Skin of body (tissue), 3 donors: Measurements from ENCODE around the gene LFNG. TPM values are rescaled to one million over a fixed set of nuclear protein-coding genes. Genes with fewer than 3 reads are reported as not detected.

ENCODE experiments used
- DNase-seq: peaks from one replicate; lab custom pipeline; 2025; lab: John Stamatoyannopoulos, UW
- small RNA-seq: library from RNA; depleted of rRNA; stranded (forward); fragments of <200 nt; gene quantifications from one replicate; pipeline ENCODE3, GENCODE V24; 2014; ENCODE audit warnings: low replicate concordance
- total RNA-seq: library from RNA; depleted of rRNA; stranded (reverse); fragments of >200 nt; gene quantifications from one replicate; pipeline ENCODE4 v1.2.3, GENCODE V29; 2014

Gene LFNG
- total RNA-seq, 1 donor from 2014 or later = 27.0 TPM

DNA sequence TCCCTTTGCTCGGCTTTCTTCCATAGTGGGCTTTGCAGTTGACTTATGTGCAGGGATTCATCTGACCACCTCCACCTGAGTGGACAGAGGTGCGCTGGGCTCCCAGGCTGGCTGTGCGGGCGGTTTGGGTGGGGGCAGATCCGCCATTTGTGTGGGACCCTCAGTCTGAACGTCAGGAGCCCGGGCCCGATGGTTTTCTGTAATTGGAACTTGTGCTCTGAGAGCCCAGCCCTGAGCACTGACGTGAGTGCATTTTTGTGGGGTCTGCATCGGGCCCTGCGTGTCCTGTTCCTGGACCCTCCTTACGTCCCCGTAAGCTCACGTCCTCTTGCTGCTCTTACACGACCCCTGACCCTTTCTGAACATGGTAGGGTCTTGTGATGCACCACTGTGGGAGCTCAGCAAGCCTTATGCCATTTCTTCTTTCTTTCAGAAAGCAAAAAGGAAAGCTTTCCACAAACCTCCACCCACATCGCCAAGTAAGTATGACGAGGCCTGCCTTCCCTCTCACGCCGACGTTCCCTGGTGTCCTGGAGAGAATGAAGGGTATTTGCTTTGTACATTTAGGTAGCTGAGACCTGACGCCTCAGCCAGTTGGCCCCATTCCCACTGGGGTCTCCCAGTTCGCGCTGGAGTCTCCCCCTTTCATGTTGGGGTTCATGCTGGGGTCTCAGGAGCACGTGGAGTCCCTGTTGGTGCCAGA is 49.1 kb downstream of the LFNG start:
- no peak for DNase-seq

- DNase-seq = no peak
Observed at GRCh38 chr7:2569421-2569820, 49.8 kb downstream of the LFNG start.

DNA sequence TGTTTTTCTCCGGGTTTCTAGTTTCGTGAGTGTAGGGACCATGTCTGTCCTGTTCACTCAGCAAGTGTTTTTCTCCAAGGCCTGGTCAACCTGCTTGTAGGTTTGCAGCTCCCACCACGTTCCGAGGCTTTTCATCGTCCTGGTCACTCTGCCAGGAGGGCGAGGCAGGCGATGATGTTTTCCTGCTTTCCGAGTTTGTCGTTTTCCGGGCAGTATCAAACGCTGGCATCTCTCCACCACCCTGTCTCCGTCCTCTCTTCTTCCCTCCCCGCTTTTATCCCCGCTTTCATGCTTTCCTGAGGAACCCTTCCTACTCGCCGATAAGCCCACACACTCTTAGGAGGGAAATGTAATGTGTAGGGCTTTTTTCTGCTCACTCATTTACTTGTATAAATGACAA is 50.4 kb downstream of the LFNG start:
- DNase-seq = no peak

- no peak for DNase-seq
Observed at GRCh38 chr7:2571409-2571808, 51.8 kb downstream of the LFNG start.

DNA sequence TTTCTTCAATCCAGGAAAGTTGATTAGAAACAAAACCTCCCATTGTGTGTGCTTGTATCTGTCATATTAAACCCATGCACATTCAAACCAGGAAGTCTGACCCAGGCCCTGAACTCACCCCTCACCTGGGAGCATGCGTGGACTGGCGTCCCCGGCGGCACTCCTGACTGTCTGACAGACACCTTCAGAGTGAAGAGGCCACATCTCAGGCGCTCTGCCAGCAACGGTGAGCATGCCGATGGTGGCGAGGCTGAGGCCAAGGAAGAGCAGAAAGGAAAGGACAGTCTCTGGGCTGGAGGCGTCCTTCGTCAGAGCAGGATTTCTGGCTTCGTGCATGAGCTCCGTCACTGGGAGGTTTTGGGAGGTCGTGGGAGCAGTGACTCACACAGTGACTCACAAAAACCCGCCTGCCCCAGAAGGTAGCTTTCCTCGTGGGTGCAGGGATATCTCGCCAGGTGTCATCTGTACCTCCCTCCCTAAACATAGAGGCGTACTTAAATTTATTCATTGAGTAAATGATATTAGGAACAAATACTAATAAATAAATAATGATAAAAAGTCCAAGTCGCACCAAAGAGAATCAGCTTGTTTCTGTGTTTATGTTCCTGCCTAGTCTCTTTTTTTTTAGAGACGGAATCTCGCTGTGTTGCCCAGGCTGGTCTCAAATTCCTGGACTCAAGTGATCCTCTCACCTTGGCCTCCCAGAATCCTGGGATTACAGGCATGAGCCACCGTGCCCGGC is 52.7 kb downstream of the LFNG start:
- no peak for DNase-seq

- no peak for DNase-seq
Observed at GRCh38 chr7:2573761-2574160, 54.2 kb downstream of the LFNG start.

DNA sequence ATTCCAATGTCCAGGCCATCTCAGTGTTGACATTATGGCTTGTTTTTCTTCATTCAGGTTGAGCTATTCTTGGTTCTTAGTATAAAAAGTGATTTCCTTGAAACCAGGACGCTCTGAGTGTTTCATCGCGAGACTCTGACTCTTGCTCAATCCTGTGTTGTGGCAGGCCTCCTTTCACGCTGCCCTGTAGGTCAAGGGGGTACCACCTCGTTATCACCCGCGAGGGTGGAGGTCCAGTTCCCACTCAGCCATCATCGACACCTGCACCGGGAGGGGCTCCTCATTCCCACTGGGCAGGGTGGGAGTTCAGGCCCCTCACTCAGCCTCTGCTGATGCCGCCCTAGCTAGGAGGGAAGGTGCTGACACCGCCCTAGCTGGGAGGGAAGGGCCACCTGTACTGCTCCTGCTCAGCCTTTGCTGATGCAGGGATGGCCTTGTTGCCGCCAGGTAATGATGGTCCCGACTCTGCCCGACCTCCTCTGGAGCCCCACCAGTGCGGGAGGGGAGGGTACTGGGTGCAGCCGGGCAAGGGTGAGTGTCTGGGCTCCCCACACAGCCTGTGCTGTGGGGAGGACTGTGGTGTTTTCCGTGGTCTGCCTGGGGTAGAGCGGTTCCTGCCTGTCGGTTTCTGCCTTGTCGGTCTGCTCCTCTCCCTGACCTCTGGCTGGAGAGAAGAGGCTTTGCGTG is 55.6 kb downstream of the LFNG start:
- DNase-seq = no peak

DNA sequence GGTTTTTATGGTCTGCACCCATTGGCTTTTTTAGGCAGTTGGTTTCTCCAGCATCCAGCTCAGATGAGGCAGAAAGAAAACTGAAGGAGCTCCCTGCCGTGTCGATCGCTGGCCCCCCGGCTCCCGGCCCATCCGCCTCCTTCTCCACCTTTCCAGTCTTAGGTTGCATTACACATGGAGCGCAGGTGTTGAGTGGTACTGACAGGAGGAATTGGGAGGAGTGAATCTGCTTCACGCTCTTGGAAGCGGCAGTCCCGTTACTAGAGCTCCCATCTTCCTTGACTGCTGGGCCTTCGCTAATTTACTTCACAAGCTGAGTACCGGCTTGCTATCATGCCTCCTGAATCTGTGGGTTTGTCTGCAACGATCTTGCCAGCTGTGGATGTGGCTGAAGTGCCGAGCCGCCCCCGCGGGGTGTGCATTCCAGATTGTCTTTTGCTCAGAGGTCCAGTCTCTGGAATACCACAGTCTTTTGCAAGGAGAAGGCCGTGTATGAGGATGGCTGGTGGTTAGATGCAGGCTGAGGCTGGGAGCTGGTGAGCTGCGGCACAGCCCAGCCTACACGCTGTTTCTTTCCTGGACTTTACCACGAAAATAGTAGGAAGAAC is 56.3 kb downstream of the LFNG start:
- DNase-seq = no peak

DNA sequence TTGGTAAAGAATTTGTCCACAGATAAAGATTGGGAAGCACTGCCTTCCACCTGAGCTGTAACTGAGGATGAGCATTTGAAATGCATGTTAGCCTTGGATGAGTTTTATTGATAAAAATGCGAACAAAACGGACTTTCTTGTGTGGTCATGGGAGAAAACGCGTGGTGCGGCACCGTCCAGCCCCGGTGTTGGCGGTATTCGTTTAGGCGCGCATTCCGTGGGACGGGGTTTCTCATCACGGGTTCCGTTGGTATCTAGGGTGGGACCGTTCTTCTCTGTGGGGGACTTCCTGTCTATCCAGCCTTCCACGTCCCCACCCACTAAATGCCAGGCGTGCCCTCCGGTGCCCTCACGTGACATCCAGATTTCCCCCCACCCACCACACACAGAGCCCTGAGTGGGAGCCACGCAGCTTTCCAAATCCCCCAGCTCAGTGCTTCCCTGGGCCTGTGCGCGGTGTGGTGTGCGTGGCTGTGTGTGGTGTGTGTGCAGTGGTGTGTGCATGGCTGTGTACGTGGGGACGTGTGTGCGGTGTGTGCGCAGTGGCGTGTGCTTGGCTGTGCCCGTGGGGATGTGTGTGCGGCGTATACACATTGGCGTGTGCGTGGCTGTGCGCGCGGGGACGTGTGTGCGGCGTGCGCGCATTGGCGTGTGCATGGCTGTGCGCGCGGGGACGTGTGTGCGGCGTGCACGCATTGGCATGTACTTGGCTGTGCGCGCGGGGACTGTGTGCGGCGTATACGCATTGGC is 57.3 kb downstream of the LFNG start:
- no peak for DNase-seq

Small RNA genes lying within 50 kb of the gene (small RNA-seq; reads per million reads assigned to genes)
- not detected for gene MIR4648

Other genes starting within 250 kb of the LFNG start
- gene SNX8, start 205.3 kb upstream of the LFNG start, total RNA-seq = 15.1 TPM
- gene EIF3B, start 164.9 kb upstream of the LFNG start, total RNA-seq = 108 TPM
- gene CHST12, start 116.2 kb upstream of the LFNG start, total RNA-seq = 3.7 TPM
- gene GRIFIN, start 43.4 kb upstream of the LFNG start, total RNA-seq = not detected
- gene BRAT1, start 35.8 kb downstream of the LFNG start, total RNA-seq = 17.4 TPM
- 8.0 TPM for gene IQCE, start 39.2 kb downstream of the LFNG start, total RNA-seq
- 28.3 TPM for gene TTYH3, start 112.2 kb downstream of the LFNG start, total RNA-seq
- 0.30 TPM for gene AMZ1, start 168.4 kb downstream of the LFNG start, total RNA-seq